Upper lobe of left lung (tissue), 6 donors: ENCODE results near the gene ANAPC13. TPM values are rescaled to one million over a fixed set of nuclear protein-coding genes. Genes with fewer than 3 reads are reported as not detected.
A peak's percentile ranks its signal among the peaks of the same experiment; 100 is the strongest.

Experiments used
- ATAC-seq, 2 donors: fragments of 200-7000 bp; cut with Tn5 transposase; one replicate each; pipeline ENCODE4 v1.9.1; 2022; ENCODE audit warnings: mild to moderate bottlenecking in 2 of 2, moderate library complexity in 2 of 2; ENCODE audit not compliant: low FRiP score in 2 of 2
- DNase-seq, 2 donors: peaks; one replicate each; pipeline ENCODE4 v3.0.0-alpha.2; 2019 to 2020
- H3K27ac ChIP-seq, 4 donors: fragments of 200-600 bp; sonication (generic); one replicate each; pipeline ENCODE4 v1.5.1; 2016 to 2019
- H3K27me3 ChIP-seq, 4 donors: fragments of 200-600 bp; sonication (generic); one replicate each; pipeline ENCODE4 v1.5.1; 2017 to 2019
- H3K36me3 ChIP-seq, 4 donors: fragments of 200-600 bp; sonication (generic); one replicate each; pipeline ENCODE4 v1.5.1; 2016 to 2019
- H3K4me1 ChIP-seq, 4 donors: fragments of 200-600 bp; sonication (generic); one replicate each; pipeline ENCODE4 v1.5.1; 2018 to 2019
- H3K4me3 ChIP-seq, 4 donors: fragments of 200-600 bp; sonication (generic); one replicate each; pipeline ENCODE4 v1.5.1; 2017 to 2019; ENCODE audit warnings: mild to moderate bottlenecking in 2 of 4, moderate library complexity in 1 of 4
- H3K9me3 ChIP-seq, 4 donors: fragments of 200-600 bp; sonication (generic); one replicate each; pipeline ENCODE4 v1.5.1; 2018 to 2019
- EP300 ChIP-seq, 4 donors: sonication (generic); formaldehyde crosslinking; IDR thresholded peaks; one replicate each; pipeline ENCODE4 v1.5.1; 2017; ENCODE audit warnings: antibody characterized with exemption in 4 of 4, control low read depth in 2 of 4
- POLR2A ChIP-seq, 4 donors: fragments of 450-650 bp; IDR thresholded peaks; one replicate each; pipeline ENCODE4 v1.5.1; 2016 to 2017; ENCODE audit warnings: antibody characterized with exemption in 4 of 4, mild to moderate bottlenecking in 2 of 4
- POLR2AphosphoS5 ChIP-seq, 2 donors: sonication (generic); formaldehyde crosslinking; IDR thresholded peaks; one replicate each; pipeline ENCODE4 v1.5.1; 2017; ENCODE audit warnings: antibody characterized with exemption in 2 of 2
- WGBS, 2 donors: methylation state at CpG; one replicate each; pipeline ENCODE4 v1.1.5; 2017 to 2018; 5-methylcytosine and 5-hydroxymethylcytosine counted together
- total RNA-seq, 6 donors: library from RNA; depleted of rRNA in 4 of 6; stranded (reverse); fragments of >200 nt in 4 of 6; gene quantifications; one replicate each; pipeline versions ENCODE4 v1.1.0 to v1.2.1, GENCODE V29; 2016 to 2021
- TF ChIP-seq, protein P1 (sequence below), 6 experiments: fragments of 450-650 bp in 4 of 6; fragments of 200-600 bp in 2 of 6; sonication (generic) in 2 of 6; IDR thresholded peaks; one replicate each; pipeline ENCODE4 v1.5.1; 2016 to 2019; ENCODE audit warnings: antibody characterized with exemption in 6 of 6
- donor health status: DM: no; HTN: no; CAD: no; lungs with moderate emphysema.
- donor health status: DM: no; HTN: yes; CAD: no; lungs with severe emphysema.

ANAPC13 gene
- total RNA-seq, 6 donors from 2014 or later: 37.3 to 59.4 (median 50.3) TPM

DNA sequence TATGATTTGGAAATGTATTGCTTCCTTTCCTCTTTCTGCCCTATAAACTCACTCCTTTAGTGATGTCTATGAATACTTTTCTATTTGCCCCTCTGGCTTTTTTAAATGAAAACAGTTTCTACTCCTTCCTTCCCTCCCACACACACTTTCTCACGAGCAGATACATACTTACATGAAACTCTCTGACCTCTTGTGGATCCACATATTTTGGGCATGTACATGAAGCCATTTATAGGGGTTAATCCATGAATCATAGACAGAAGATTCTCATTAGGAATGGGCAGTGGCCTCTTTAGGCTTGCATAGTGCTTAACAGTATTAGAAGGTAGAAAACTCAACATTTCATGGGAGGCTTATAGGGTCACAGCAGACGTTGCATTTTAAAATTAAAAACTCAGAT lies 24.8 kb downstream of the ANAPC13 start:
- no peak for ATAC-seq
- H3K27ac ChIP-seq: peak overlapping the region in 1 of 4 donors; percentile 73
- H3K4me1 ChIP-seq: peaks cover 0 to 12% (median 2%) of the 10 kb centered on the region in 4 donors
- H3K27me3 ChIP-seq: no peaks in the 10 kb centered on the region
- 78% methylated on average over 2 of the region's 2 CpGs for WGBS, 2 donors
- H3K9me3 ChIP-seq: no peaks in the 10 kb centered on the region
- no peak for TF ChIP-seq POLR2AphosphoS5 (IDR thresholded peaks at IDR 0.05)
- TF ChIP-seq, protein P1, sequence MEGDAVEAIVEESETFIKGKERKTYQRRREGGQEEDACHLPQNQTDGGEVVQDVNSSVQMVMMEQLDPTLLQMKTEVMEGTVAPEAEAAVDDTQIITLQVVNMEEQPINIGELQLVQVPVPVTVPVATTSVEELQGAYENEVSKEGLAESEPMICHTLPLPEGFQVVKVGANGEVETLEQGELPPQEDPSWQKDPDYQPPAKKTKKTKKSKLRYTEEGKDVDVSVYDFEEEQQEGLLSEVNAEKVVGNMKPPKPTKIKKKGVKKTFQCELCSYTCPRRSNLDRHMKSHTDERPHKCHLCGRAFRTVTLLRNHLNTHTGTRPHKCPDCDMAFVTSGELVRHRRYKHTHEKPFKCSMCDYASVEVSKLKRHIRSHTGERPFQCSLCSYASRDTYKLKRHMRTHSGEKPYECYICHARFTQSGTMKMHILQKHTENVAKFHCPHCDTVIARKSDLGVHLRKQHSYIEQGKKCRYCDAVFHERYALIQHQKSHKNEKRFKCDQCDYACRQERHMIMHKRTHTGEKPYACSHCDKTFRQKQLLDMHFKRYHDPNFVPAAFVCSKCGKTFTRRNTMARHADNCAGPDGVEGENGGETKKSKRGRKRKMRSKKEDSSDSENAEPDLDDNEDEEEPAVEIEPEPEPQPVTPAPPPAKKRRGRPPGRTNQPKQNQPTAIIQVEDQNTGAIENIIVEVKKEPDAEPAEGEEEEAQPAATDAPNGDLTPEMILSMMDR (IDR thresholded peaks at IDR 0.05): no peak
- no peak for TF ChIP-seq POLR2A (IDR thresholded peaks at IDR 0.05)
- TF ChIP-seq EP300 (IDR thresholded peaks at IDR 0.05): no peak
- no peak for DNase-seq
- no peak overlapping the region for H3K4me3 ChIP-seq
- H3K36me3 ChIP-seq: no peaks in the 10 kb centered on the region

DNA sequence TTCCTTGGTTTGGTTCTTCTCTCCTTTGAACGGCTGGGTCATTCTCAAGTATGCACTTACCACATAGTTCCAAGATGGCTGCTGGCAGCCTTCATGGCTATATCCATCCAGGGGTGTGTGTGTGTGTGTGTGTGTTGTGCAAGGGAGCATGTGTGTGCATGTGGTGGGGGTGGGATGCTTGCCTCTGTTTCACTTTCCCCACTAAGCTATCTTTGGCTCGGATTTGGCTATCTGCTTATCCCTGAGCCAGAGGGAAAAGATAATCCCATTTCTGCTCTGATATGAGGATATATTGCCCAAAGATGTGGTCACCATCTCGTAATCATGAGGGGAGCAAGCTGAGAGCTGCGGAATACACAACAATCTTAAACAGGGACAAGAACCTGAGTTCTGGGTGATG lies 26.2 kb downstream of the ANAPC13 start:
- no peak overlapping the region for H3K4me3 ChIP-seq
- DNase-seq: no peak
- H3K27ac ChIP-seq: no peak overlapping the region
- H3K27me3 ChIP-seq: no peaks in the 10 kb centered on the region
- ATAC-seq: no peak
- H3K9me3 ChIP-seq: no peaks in the 10 kb centered on the region
- peaks cover 0 to 9% (median 2%) of the 10 kb centered on the region in 4 donors for H3K4me1 ChIP-seq
- H3K36me3 ChIP-seq: no peaks in the 10 kb centered on the region
- TF ChIP-seq EP300 (IDR thresholded peaks at IDR 0.05) (no peak), POLR2A (IDR thresholded peaks at IDR 0.05) (no peak), POLR2AphosphoS5 (IDR thresholded peaks at IDR 0.05) (no peak)
- TF ChIP-seq, protein P1 (IDR thresholded peaks at IDR 0.05): no peak
- WGBS, 2 donors: 80 to 86% methylated on average over 4 of the region's 4 CpGs

DNA sequence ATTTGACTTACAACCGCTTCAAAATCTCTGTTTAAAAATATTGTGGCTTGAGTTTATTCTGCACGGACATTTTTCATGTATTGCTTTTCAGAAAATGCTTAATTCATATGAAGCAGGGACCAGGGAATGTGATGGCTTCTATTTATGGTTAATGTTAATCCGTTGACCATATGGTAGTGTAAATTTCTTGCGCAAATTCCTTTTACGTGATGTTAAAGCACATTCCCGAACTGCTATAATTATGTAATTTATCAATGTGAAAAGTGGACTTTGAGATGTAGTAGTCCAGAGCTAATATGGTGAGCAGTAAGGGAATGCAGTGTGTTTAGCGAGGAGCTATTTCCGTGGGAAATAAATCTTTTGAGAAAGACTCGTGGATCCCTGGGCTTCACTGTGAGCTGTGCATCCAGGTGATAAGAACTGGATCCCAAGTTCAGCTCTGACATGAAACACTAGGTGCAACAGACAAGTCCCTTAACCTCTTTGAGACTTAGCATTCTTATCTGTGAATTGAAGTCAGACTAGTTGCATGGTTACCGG lies 27.3 kb downstream of the ANAPC13 start:
- no peaks in the 10 kb centered on the region for H3K9me3 ChIP-seq
- no peak for ATAC-seq
- no peak overlapping the region for H3K27ac ChIP-seq
- H3K27me3 ChIP-seq: no peaks in the 10 kb centered on the region
- WGBS, 2 donors: 81 to 88% methylated on average over 10 of the region's 10 CpGs
- no peak overlapping the region for H3K4me3 ChIP-seq
- TF ChIP-seq POLR2A (IDR thresholded peaks at IDR 0.05): no peak
- DNase-seq: no peak
- peaks cover 0 to 6% (median 2%) of the 10 kb centered on the region in 4 donors for H3K4me1 ChIP-seq
- no peaks in the 10 kb centered on the region for H3K36me3 ChIP-seq

DNA sequence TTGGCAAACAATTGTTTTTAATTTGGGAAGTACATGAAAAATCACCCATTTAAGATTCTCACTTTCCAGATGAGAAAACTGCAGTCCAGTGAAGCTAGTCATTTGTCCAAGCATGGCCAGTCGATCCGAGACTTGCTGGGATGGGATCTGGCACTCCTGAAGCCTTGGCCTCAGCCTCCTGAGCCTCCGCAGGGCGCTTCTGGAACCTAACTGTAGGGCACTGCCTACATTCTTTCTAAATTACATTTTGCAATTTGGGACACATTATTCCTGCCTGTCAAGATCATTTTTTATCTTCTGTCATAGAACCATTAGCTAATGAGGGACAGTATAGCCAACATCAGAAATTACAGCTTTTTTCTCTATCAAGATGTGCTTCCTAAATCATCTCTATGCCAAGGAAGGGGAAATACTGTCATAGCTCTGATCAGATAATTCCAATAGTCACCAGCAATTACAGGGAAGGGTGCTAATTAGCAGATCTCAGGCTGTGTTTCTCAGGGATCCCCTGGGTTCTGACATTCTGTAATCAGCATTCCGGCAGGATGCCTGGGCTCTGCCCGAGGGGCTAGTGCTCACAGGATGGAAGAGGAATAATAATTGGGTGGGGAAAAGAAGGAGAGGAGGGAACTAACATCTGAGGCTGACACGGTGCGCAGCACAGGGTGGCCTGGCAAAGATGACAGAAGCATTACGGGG lies 28.3 kb downstream of the ANAPC13 start:
- peak in 1 of 2 donors; percentile 68 for ATAC-seq

DNA sequence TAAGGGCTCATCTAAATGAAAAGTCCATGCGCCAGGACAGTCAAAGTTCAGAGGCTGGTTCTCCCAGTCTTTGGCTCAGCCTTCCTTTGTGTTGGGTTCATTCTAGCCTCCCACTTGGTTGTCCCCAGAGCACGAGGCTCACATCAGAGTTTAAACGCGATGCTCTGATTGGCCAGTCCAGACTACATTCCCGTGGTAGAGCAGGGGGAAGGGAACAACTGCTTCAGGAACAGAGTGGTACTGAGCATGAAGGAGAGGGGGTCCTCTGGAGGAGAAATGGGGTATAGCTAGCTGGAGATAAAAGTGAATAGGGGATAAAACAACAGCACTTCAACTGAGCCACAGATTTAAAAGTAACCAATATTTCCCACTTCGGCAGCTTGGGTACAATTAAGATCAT lies 32.2 kb downstream of the ANAPC13 start:
- no peak for TF ChIP-seq POLR2A (IDR thresholded peaks at IDR 0.05)
- TF ChIP-seq, protein P1 (IDR thresholded peaks at IDR 0.05): no peak
- no peak for TF ChIP-seq POLR2AphosphoS5 (IDR thresholded peaks at IDR 0.05)
- no peak for TF ChIP-seq EP300 (IDR thresholded peaks at IDR 0.05)
- DNase-seq: no peak
- 61 to 70% methylated on average over 6 of the region's 6 CpGs for WGBS, 2 donors

More for the DNA sequence above, 28.3 kb downstream of the ANAPC13 start:
- TF ChIP-seq POLR2AphosphoS5 (IDR thresholded peaks at IDR 0.05) (no peak), EP300 (IDR thresholded peaks at IDR 0.05) (no peak), POLR2A (IDR thresholded peaks at IDR 0.05) (no peak)
- TF ChIP-seq, protein P1 (IDR thresholded peaks at IDR 0.05): no peak
- DNase-seq: no peak
- WGBS, 2 donors: 90 to 95% methylated on average over 9 of the region's 9 CpGs
- Histone ChIP-seq H3K4me1 (peaks cover 0 to 5% (median 0%) of the 10 kb centered on the region in 4 donors), H3K9me3 (no peaks in the 10 kb centered on the region), H3K36me3 (no peaks in the 10 kb centered on the region), H3K27ac (no peak overlapping the region), H3K4me3 (no peak overlapping the region), H3K27me3 (no peaks in the 10 kb centered on the region)

More for the DNA sequence above, 32.2 kb downstream of the ANAPC13 start:
- Histone ChIP-seq H3K36me3 (no peaks in the 10 kb centered on the region), H3K27me3 (no peaks in the 10 kb centered on the region), H3K9me3 (no peaks in the 10 kb centered on the region), H3K27ac (no peak overlapping the region), H3K4me1 (peaks cover 0 to 7% (median 0%) of the 10 kb centered on the region in 4 donors), H3K4me3 (no peak overlapping the region)
- no peak for ATAC-seq
